ENCODE results near the gene RANBP2.

The RANBP2 gene

GRCh38 chr2:108786354-108787215 is 67.3 kb downstream of the RANBP2 start, which contains the start of gene CCDC138:
CCDC138 (plus strand) TSS chr2:108786771; CDS start chr2:108786823, 52 bp downstream.
- H3K4me1 ChIP-seq (ENCODE audit: control insufficient read depth, insufficient read depth, low read length), result peaks cover 14% of the 10 kb centered on the region
- peaks cover 33% of the 10 kb centered on the region for H3K36me3 ChIP-seq (ENCODE audit: insufficient read depth, low read length)
- no peaks in the 10 kb centered on the region for H3K27me3 ChIP-seq (ENCODE audit: control insufficient read depth, insufficient read depth, low read length)
- peak within 1 kb of the TSS; percentile 93 for H3K4me3 ChIP-seq (ENCODE audit: low read length)
- H3K4me2 ChIP-seq (ENCODE audit: low read length), result peak within 1 kb of the TSS; percentile 100
- no peaks in the 10 kb centered on the region for H3K9me3 ChIP-seq (replicated peaks; ENCODE audit: low read length)
- H3K9ac ChIP-seq (ENCODE audit: low read depth, low read length), result peak within 1 kb of the TSS; percentile 89

- Histone ChIP-seq H3K4me2 (ENCODE audit: low read length) (peak overlapping the region; percentile 100), H3K36me3 (ENCODE audit: insufficient read depth, low read length) (peaks cover 27% of the 10 kb centered on the region), H3K4me3 (ENCODE audit: low read length) (peak overlapping the region; percentile 93), H3K27me3 (ENCODE audit: control insufficient read depth, insufficient read depth, low read length) (no peaks in the 10 kb centered on the region), H3K9ac (ENCODE audit: low read depth, low read length) (peak overlapping the region; percentile 89), H3K4me1 (ENCODE audit: control insufficient read depth, insufficient read depth, low read length) (peaks cover 14% of the 10 kb centered on the region), H3K9me3 (replicated peaks; ENCODE audit: low read length) (no peaks in the 10 kb centered on the region)
Observed at GRCh38 chr2:108787216-108787541, 67.9 kb downstream of the RANBP2 start.

GRCh38 chr2:108803045-108803736 is 83.9 kb downstream of the RANBP2 start:
- Histone ChIP-seq H3K9me3 (replicated peaks; ENCODE audit: low read length) (no peaks in the 10 kb centered on the region), H3K27me3 (ENCODE audit: control insufficient read depth, insufficient read depth, low read length) (no peaks in the 10 kb centered on the region), H3K4me1 (ENCODE audit: control insufficient read depth, insufficient read depth, low read length) (no peaks in the 10 kb centered on the region), H3K4me2 (ENCODE audit: low read length) (no peak overlapping the region), H3K4me3 (ENCODE audit: low read length) (no peak overlapping the region), H3K9ac (ENCODE audit: low read depth, low read length) (no peak overlapping the region), H3K36me3 (ENCODE audit: insufficient read depth, low read length) (peaks cover 17% of the 10 kb centered on the region)

- no peak overlapping the region for H3K4me2 ChIP-seq (ENCODE audit: low read length)
- H3K4me3 ChIP-seq (ENCODE audit: low read length), result no peak overlapping the region
- no peak overlapping the region for H3K9ac ChIP-seq (ENCODE audit: low read depth, low read length)
- no peaks in the 10 kb centered on the region for H3K9me3 ChIP-seq (replicated peaks; ENCODE audit: low read length)
- H3K36me3 ChIP-seq (ENCODE audit: insufficient read depth, low read length), result peaks cover 10% of the 10 kb centered on the region
- H3K27me3 ChIP-seq (ENCODE audit: control insufficient read depth, insufficient read depth, low read length), result no peaks in the 10 kb centered on the region
- no peaks in the 10 kb centered on the region for H3K4me1 ChIP-seq (ENCODE audit: control insufficient read depth, insufficient read depth, low read length)
Observed at GRCh38 chr2:108805032-108805431, 85.8 kb downstream of the RANBP2 start.

- H3K4me1 ChIP-seq (ENCODE audit: control insufficient read depth, insufficient read depth, low read length), result no peaks in the 10 kb centered on the region
- no peak overlapping the region for H3K9ac ChIP-seq (ENCODE audit: low read depth, low read length)
- H3K4me2 ChIP-seq (ENCODE audit: low read length), result no peak overlapping the region
- no peaks in the 10 kb centered on the region for H3K27me3 ChIP-seq (ENCODE audit: control insufficient read depth, insufficient read depth, low read length)
- no peak overlapping the region for H3K4me3 ChIP-seq (ENCODE audit: low read length)
- no peaks in the 10 kb centered on the region for H3K9me3 ChIP-seq (replicated peaks; ENCODE audit: low read length)
- H3K36me3 ChIP-seq (ENCODE audit: insufficient read depth, low read length), result peaks cover 10% of the 10 kb centered on the region
Observed at GRCh38 chr2:108805782-108806181, 86.5 kb downstream of the RANBP2 start.

- Histone ChIP-seq H3K9me3 (replicated peaks; ENCODE audit: low read length) (no peaks in the 10 kb centered on the region), H3K4me2 (ENCODE audit: low read length) (no peak overlapping the region), H3K4me3 (ENCODE audit: low read length) (no peak overlapping the region), H3K36me3 (ENCODE audit: insufficient read depth, low read length) (peaks cover 10% of the 10 kb centered on the region), H3K9ac (ENCODE audit: low read depth, low read length) (no peak overlapping the region), H3K4me1 (ENCODE audit: control insufficient read depth, insufficient read depth, low read length) (no peaks in the 10 kb centered on the region), H3K27me3 (ENCODE audit: control insufficient read depth, insufficient read depth, low read length) (no peaks in the 10 kb centered on the region)
Observed at GRCh38 chr2:108806371-108807113, 87.3 kb downstream of the RANBP2 start.

- no peak overlapping the region for H3K4me3 ChIP-seq (ENCODE audit: low read length)
- H3K4me2 ChIP-seq (ENCODE audit: low read length), result no peak overlapping the region
- peaks cover 6% of the 10 kb centered on the region for H3K36me3 ChIP-seq (ENCODE audit: insufficient read depth, low read length)
- no peaks in the 10 kb centered on the region for H3K27me3 ChIP-seq (ENCODE audit: control insufficient read depth, insufficient read depth, low read length)
- H3K9ac ChIP-seq (ENCODE audit: low read depth, low read length), result no peak overlapping the region
- no peaks in the 10 kb centered on the region for H3K9me3 ChIP-seq (replicated peaks; ENCODE audit: low read length)
- no peaks in the 10 kb centered on the region for H3K4me1 ChIP-seq (ENCODE audit: control insufficient read depth, insufficient read depth, low read length)
Observed at GRCh38 chr2:108809936-108810335, 90.7 kb downstream of the RANBP2 start.

- peaks cover 7% of the 10 kb centered on the region for H3K36me3 ChIP-seq (ENCODE audit: insufficient read depth, low read length)
- H3K4me3 ChIP-seq (ENCODE audit: low read length), result no peak overlapping the region
- H3K4me1 ChIP-seq (ENCODE audit: control insufficient read depth, insufficient read depth, low read length), result no peaks in the 10 kb centered on the region
- no peaks in the 10 kb centered on the region for H3K27me3 ChIP-seq (ENCODE audit: control insufficient read depth, insufficient read depth, low read length)
- H3K9ac ChIP-seq (ENCODE audit: low read depth, low read length), result no peak overlapping the region
- H3K4me2 ChIP-seq (ENCODE audit: low read length), result no peak overlapping the region
- H3K9me3 ChIP-seq (replicated peaks; ENCODE audit: low read length), result no peaks in the 10 kb centered on the region
Observed at GRCh38 chr2:108810993-108811957, 92.0 kb downstream of the RANBP2 start.

GRCh38 chr2:108813732-108814131 is 94.5 kb downstream of the RANBP2 start:
- no peak overlapping the region for H3K9ac ChIP-seq (ENCODE audit: low read depth, low read length)
- no peaks in the 10 kb centered on the region for H3K9me3 ChIP-seq (replicated peaks; ENCODE audit: low read length)
- H3K36me3 ChIP-seq (ENCODE audit: insufficient read depth, low read length), result peaks cover 12% of the 10 kb centered on the region
- no peak overlapping the region for H3K4me3 ChIP-seq (ENCODE audit: low read length)
- H3K4me1 ChIP-seq (ENCODE audit: control insufficient read depth, insufficient read depth, low read length), result no peaks in the 10 kb centered on the region
- H3K27me3 ChIP-seq (ENCODE audit: control insufficient read depth, insufficient read depth, low read length), result no peaks in the 10 kb centered on the region
- H3K4me2 ChIP-seq (ENCODE audit: low read length), result no peak overlapping the region

- H3K4me3 ChIP-seq (ENCODE audit: low read length), result no peak overlapping the region
Observed at GRCh38 chr2:108820482-108820881, 101.2 kb downstream of the RANBP2 start.

More at GRCh38 chr2:108820482-108820881, 101.2 kb downstream of the RANBP2 start:
- H3K36me3 ChIP-seq (ENCODE audit: insufficient read depth, low read length), result peaks cover 25% of the 10 kb centered on the region
- no peaks in the 10 kb centered on the region for H3K4me1 ChIP-seq (ENCODE audit: control insufficient read depth, insufficient read depth, low read length)
- no peak overlapping the region for H3K9ac ChIP-seq (ENCODE audit: low read depth, low read length)
- H3K4me2 ChIP-seq (ENCODE audit: low read length), result no peak overlapping the region
- H3K9me3 ChIP-seq (replicated peaks; ENCODE audit: low read length), result peaks cover 6% of the 10 kb centered on the region
- H3K27me3 ChIP-seq (ENCODE audit: control insufficient read depth, insufficient read depth, low read length), result no peaks in the 10 kb centered on the region
